ENCODE data around the gene ITIH6. TPM values are rescaled to one million over a fixed set of nuclear protein-coding genes. Genes with fewer than 3 reads are reported as not detected.
"Not testable (repeated sequence)": the region's sequence is repeated elsewhere in the genome, so short reads cannot be mapped to it uniquely, and the experiment has no call there.

The ITIH6 gene
- total RNA-seq, 1 donor from 2014 or later, result not detected

DNA sequence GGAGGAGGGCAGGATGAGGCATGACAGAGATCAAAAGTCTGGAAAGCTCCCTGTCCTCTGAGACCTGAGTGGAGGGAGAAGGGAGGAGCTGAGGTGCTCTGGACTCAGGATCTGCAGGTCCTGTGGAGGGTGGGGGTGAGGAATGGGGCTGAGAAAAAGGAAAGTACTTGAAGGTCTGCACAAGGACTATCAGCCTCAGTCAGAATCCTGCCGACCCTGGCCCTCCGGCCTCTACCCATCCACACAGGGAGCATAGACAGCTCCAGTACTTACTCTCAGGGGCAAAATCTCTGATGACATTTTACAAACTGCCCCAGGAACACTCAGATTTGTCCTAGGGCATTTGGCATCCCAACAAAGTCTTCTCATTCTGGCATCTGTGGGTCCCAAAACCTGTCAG lies 991 bp upstream of the ITIH6 start:
- Histone ChIP-seq H3K27me3 (ENCODE audit: low read depth) (no peaks in the 10 kb centered on the region), H3K27ac (replicated peaks) (no peak overlapping the region), H3K9me3 (replicated peaks) (no peaks in the 10 kb centered on the region), H3K36me3 (no peaks in the 10 kb centered on the region), H3K4me3 (no peak overlapping the region), H3K4me1 (no peaks in the 10 kb centered on the region)
- intact Hi-C loops (cut with micrococcal nuclease), result no loop called here
- no peak for DNase-seq
- TF ChIP-seq, protein P1, sequence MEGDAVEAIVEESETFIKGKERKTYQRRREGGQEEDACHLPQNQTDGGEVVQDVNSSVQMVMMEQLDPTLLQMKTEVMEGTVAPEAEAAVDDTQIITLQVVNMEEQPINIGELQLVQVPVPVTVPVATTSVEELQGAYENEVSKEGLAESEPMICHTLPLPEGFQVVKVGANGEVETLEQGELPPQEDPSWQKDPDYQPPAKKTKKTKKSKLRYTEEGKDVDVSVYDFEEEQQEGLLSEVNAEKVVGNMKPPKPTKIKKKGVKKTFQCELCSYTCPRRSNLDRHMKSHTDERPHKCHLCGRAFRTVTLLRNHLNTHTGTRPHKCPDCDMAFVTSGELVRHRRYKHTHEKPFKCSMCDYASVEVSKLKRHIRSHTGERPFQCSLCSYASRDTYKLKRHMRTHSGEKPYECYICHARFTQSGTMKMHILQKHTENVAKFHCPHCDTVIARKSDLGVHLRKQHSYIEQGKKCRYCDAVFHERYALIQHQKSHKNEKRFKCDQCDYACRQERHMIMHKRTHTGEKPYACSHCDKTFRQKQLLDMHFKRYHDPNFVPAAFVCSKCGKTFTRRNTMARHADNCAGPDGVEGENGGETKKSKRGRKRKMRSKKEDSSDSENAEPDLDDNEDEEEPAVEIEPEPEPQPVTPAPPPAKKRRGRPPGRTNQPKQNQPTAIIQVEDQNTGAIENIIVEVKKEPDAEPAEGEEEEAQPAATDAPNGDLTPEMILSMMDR (IDR thresholded peaks at IDR 0.05; ENCODE audit: borderline replicate concordance), result no peak

DNA sequence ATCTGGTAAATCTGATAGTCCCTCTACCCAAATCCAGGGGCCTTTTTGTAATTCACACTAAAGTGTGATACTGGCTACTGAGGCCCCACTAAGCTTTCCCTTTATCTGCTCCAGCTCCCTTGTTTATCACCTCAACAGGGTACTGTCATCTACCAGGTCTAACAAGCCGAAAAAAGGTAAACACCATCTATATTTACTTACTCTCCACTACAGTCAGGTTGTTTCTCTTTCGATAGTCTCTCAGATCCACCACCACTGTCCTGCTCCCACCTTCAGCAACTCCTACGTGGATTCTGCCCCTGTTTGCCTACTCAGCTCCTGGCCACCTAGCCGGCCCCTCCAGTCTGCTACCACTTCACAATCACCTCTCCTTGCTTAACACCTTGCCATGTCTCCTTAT lies 3.3 kb downstream of the ITIH6 start:
- TF ChIP-seq, protein P1 (IDR thresholded peaks at IDR 0.05; ENCODE audit: borderline replicate concordance), result no peak
- no peak overlapping the region for H3K27ac ChIP-seq (replicated peaks)
- H3K9me3 ChIP-seq (replicated peaks), result no peaks in the 10 kb centered on the region
- H3K4me1 ChIP-seq, result no peaks in the 10 kb centered on the region
- DNase-seq, result no peak
- no peaks in the 10 kb centered on the region for H3K36me3 ChIP-seq
- intact Hi-C loops (cut with micrococcal nuclease), result no loop called here
- no peaks in the 10 kb centered on the region for H3K27me3 ChIP-seq (ENCODE audit: low read depth)
- H3K4me3 ChIP-seq, result no peak overlapping the region

- Histone ChIP-seq H3K27me3 (ENCODE audit: low read depth) (no peaks in the 10 kb centered on the region), H3K36me3 (no peaks in the 10 kb centered on the region), H3K9me3 (replicated peaks) (no peaks in the 10 kb centered on the region), H3K27ac (replicated peaks) (no peak overlapping the region), H3K4me1 (no peaks in the 10 kb centered on the region), H3K4me3 (no peak overlapping the region)
- no peak for DNase-seq
- TF ChIP-seq, protein P1 (IDR thresholded peaks at IDR 0.05; ENCODE audit: borderline replicate concordance), result no peak
- intact Hi-C loops (cut with micrococcal nuclease), result no loop called here
Observed at GRCh38 chrX:54794028-54794427, 4.0 kb downstream of the ITIH6 start.

DNA sequence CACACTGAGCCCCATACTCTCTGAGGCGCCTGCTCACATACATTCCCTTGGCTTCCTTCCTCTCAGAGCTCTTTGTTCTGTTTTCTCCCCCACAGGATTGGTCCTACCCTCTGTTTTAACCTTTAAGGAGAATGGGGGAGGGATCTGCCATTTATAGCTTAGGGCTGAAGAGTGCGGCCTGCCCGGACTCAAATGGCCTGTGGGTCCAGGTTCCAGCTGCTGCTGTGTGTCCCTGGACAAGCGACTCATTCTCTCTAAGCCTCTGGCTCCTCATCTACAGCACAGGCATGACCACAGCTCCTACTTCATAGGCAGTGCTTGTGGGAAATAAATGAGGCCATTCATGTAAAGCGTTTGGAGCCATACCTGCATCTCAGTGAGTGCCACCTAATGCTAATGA lies 8.7 kb downstream of the ITIH6 start:
- intact Hi-C loops (cut with micrococcal nuclease), result not testable (repeated sequence)

GRCh38 chrX:54788446-54788845 lies 9.6 kb downstream of the ITIH6 start:
- Histone ChIP-seq H3K36me3 (no peaks in the 10 kb centered on the region), H3K4me1 (no peaks in the 10 kb centered on the region), H3K27me3 (ENCODE audit: low read depth) (no peaks in the 10 kb centered on the region), H3K27ac (replicated peaks) (no peak overlapping the region), H3K9me3 (replicated peaks) (no peaks in the 10 kb centered on the region), H3K4me3 (no peak overlapping the region)
- intact Hi-C loops (cut with micrococcal nuclease), result no loop called here
- DNase-seq, result no peak
- TF ChIP-seq, protein P1 (IDR thresholded peaks at IDR 0.05; ENCODE audit: borderline replicate concordance), result no peak

More for the DNA sequence above, 8.7 kb downstream of the ITIH6 start:
- not testable (repeated sequence) for H3K9me3 ChIP-seq (replicated peaks); H3K27me3 ChIP-seq (ENCODE audit: low read depth); DNase-seq; H3K36me3 ChIP-seq; H3K4me1 ChIP-seq; H3K4me3 ChIP-seq; H3K27ac ChIP-seq (replicated peaks)

- no peak for DNase-seq
- Histone ChIP-seq H3K9me3 (replicated peaks) (no peaks in the 10 kb centered on the region), H3K27ac (replicated peaks) (no peak overlapping the region), H3K36me3 (no peaks in the 10 kb centered on the region), H3K4me1 (no peaks in the 10 kb centered on the region), H3K27me3 (ENCODE audit: low read depth) (no peaks in the 10 kb centered on the region), H3K4me3 (no peak overlapping the region)
- intact Hi-C loops (cut with micrococcal nuclease), result no loop called here
- TF ChIP-seq, protein P1 (IDR thresholded peaks at IDR 0.05; ENCODE audit: borderline replicate concordance), result no peak
Observed at GRCh38 chrX:54786967-54787366, 11.1 kb downstream of the ITIH6 start.

Measured in left ventricle myocardium inferior (tissue), 1 donor.